GM18951 (cell line): ENCODE measurements around the gene LRSAM1.

Source experiments
- POLR2A ChIP-seq: IDR thresholded peaks from 4 replicates; pipeline ENCODE4 v1.6.1; 2011; ENCODE audit warnings: mild to moderate bottlenecking; ENCODE audit not compliant: insufficient read length, insufficient read depth; ENCODE audit errors: extremely low read depth
- in situ Hi-C: fragments of 300-500 bp; cut with MboI; formaldehyde crosslinking; loops from one replicate; pipeline ENCODE4 v1.12.0; 2022; ENCODE audit warnings: low sequenced_read_pairs, mixed read lengths, inconsistent platforms; ENCODE audit not compliant: unreplicated experiment

The LRSAM1 gene

GRCh38 chr9:127546125-127546832, 95.0 kb downstream of the LRSAM1 start:
- in situ Hi-C loops = no loop called here
- TF ChIP-seq POLR2A = no peak

- in situ Hi-C loops = no loop called here
- TF ChIP-seq POLR2A = no peak
Observed at GRCh38 chr9:127548352-127548881, 97.1 kb downstream of the LRSAM1 start.

- no peak for TF ChIP-seq POLR2A
- in situ Hi-C loops = no loop called here
Observed at GRCh38 chr9:127549218-127549617, 97.9 kb downstream of the LRSAM1 start.

- in situ Hi-C loops = no loop called here
- TF ChIP-seq POLR2A = no peak
Observed at GRCh38 chr9:127549751-127550150, 98.4 kb downstream of the LRSAM1 start.

- no peak for TF ChIP-seq POLR2A
- in situ Hi-C loops = no loop called here
Observed at GRCh38 chr9:127550282-127550681, 99.0 kb downstream of the LRSAM1 start.

- in situ Hi-C loops = no loop called here
- no peak for TF ChIP-seq POLR2A
Observed at GRCh38 chr9:127550751-127551150, 99.4 kb downstream of the LRSAM1 start.
